GM23248 (cell line): ENCODE results near the gene GAP43. TPM values are rescaled to one million over a fixed set of nuclear protein-coding genes. Genes with fewer than 3 reads are reported as not detected.
A peak's percentile ranks its signal among the peaks of the same experiment; 100 is the strongest.

Source experiments
- DNase-seq: peaks from one replicate; pipeline ENCODE4 v3.0.0-alpha.2; 2015
- H2AFZ ChIP-seq: fragments of 200-600 bp; sonication (generic); 2 replicates; pipeline ENCODE4 v1.6.1; 2016; ENCODE audit warnings: antibody characterized with exemption
- H3F3A ChIP-seq: fragments of 200-600 bp; sonication (generic); 2 replicates; pipeline ENCODE4 v1.6.1; 2016; ENCODE audit warnings: mild to moderate bottlenecking, antibody characterized with exemption, mixed run types; ENCODE audit not compliant: insufficient read depth
- H3K27ac ChIP-seq: fragments of 200-600 bp; sonication (generic); 2 replicates; pipeline ENCODE4 v1.5.1; 2016; ENCODE audit warnings: mild to moderate bottlenecking
- H3K27me3 ChIP-seq: fragments of 200-600 bp; sonication (generic); replicated peaks from 2 replicates; pipeline ENCODE4 v1.6.1; 2016; ENCODE audit warnings: mild to moderate bottlenecking; ENCODE audit not compliant: insufficient read depth
- H3K36me3 ChIP-seq: fragments of 200-600 bp; sonication (generic); 2 replicates; pipeline ENCODE4 v1.6.1; 2016; ENCODE audit warnings: low read depth, mild to moderate bottlenecking
- H3K4me1 ChIP-seq: fragments of 200-600 bp; sonication (generic); 2 replicates; pipeline ENCODE4 v1.6.1; 2016; ENCODE audit warnings: mild to moderate bottlenecking; ENCODE audit not compliant: insufficient read depth
- H3K4me2 ChIP-seq: fragments of 200-600 bp; sonication (generic); one replicate; pipeline ENCODE4 v1.6.1; 2016; ENCODE audit warnings: mild to moderate bottlenecking; ENCODE audit not compliant: unreplicated experiment
- H3K4me3 ChIP-seq: fragments of 200-600 bp; sonication (generic); 2 replicates; pipeline ENCODE4 v1.5.1; 2016; ENCODE audit warnings: mild to moderate bottlenecking
- H3K79me2 ChIP-seq: fragments of 200-600 bp; sonication (generic); 2 replicates; pipeline ENCODE4 v1.6.1; 2016; ENCODE audit warnings: mild to moderate bottlenecking; ENCODE audit not compliant: insufficient read depth
- H3K9ac ChIP-seq: fragments of 200-600 bp; sonication (generic); 2 replicates; pipeline ENCODE4 v1.6.1; 2016; ENCODE audit warnings: mild to moderate bottlenecking
- H3K9me2 ChIP-seq: fragments of 200-600 bp; sonication (generic); 2 replicates; pipeline ENCODE4 v1.6.1; 2016; ENCODE audit warnings: mixed run types, mild to moderate bottlenecking, moderate library complexity; ENCODE audit not compliant: insufficient read depth
- H3K9me3 ChIP-seq: fragments of 200-600 bp; sonication (generic); one replicate; pipeline ENCODE4 v1.6.1; 2017; ENCODE audit warnings: low read depth
- H4K20me1 ChIP-seq: fragments of 200-600 bp; sonication (generic); 2 replicates; pipeline ENCODE4 v1.6.0; 2016; ENCODE audit not compliant: insufficient read depth
- EZH2 ChIP-seq: fragments of 200-600 bp; sonication (generic); IDR thresholded peaks from 2 replicates; pipeline ENCODE4 v1.6.1; 2018; ENCODE audit warnings: antibody characterized with exemption, mild to moderate bottlenecking; ENCODE audit not compliant: insufficient read depth, poor library complexity, severe bottlenecking
- EZH2phosphoT487 ChIP-seq: fragments of 200-600 bp; sonication (generic); IDR thresholded peaks from 2 replicates; pipeline ENCODE4 v1.6.1; 2018; ENCODE audit warnings: antibody characterized with exemption, moderate library complexity, mild to moderate bottlenecking, low read depth; ENCODE audit not compliant: insufficient read depth
- WGBS, 2 experiments: methylation state at CpG; one replicate each; pipeline ENCODE4 v1.1.6; 2015 to 2017; ENCODE audit warnings: low lambda C conversion rate in 2 of 2, low coverage in 1 of 2; ENCODE audit errors: missing lambda C conversion rate in 2 of 2; 5-methylcytosine and 5-hydroxymethylcytosine counted together
- in situ Hi-C: fragments of 300-500 bp; cut with MboI; formaldehyde crosslinking; loops from 2 replicates; pipeline ENCODE4 v1.15.0; 2020
- polyA plus RNA-seq: library from polyadenylated mRNA; unstranded; fragments of >200 nt; fragmentation: Nextera tagmentation; extraction: Ambion mirVana; gene quantifications from 2 replicates; pipeline ENCODE4 v1.2.1, GENCODE V29; 2016
- total RNA-seq: library from RNA; depleted of rRNA; stranded (reverse); fragments of >200 nt; shearing (Covaris generic); gene quantifications from 2 replicates; pipeline ENCODE4 v1.2.3, GENCODE V29; 2014

GAP43 gene
- total and polyA plus RNA-seq, 2 experiments from 2014 or later: 0.54 to 1.8 TPM

- H3F3A ChIP-seq: peaks cover 40% of the 10 kb centered on the region
- H3K9me2 ChIP-seq: no peaks in the 10 kb centered on the region
- no peaks in the 10 kb centered on the region for H3K36me3 ChIP-seq
- in situ Hi-C loops: no loop called here
- H3K4me3 ChIP-seq: no peak overlapping the region
- H3K79me2 ChIP-seq: no peaks in the 10 kb centered on the region
- no peak overlapping the region for H3K4me2 ChIP-seq
- no peaks in the 10 kb centered on the region for H4K20me1 ChIP-seq
- H3K9ac ChIP-seq: no peak overlapping the region
- H3K9me3 ChIP-seq: no peaks in the 10 kb centered on the region
- H3K27me3 ChIP-seq: no peaks in the 10 kb centered on the region
- peaks cover 30% of the 10 kb centered on the region for H3K4me1 ChIP-seq
- no peak for DNase-seq
- no peak overlapping the region for H3K27ac ChIP-seq
- H2AFZ ChIP-seq: no peak overlapping the region
- TF ChIP-seq EZH2phosphoT487 (no peak), EZH2 (no peak)
- WGBS, 2 experiments: 83 to 92% methylated on average over 3 of the region's 3 CpGs
Observed at GRCh38 chr3:115663414-115663813, 40.1 kb downstream of the GAP43 start.

- Histone ChIP-seq H3K9me3 (no peaks in the 10 kb centered on the region), H3K27ac (no peak overlapping the region), H3K4me3 (no peak overlapping the region), H2AFZ (no peak overlapping the region), H3K79me2 (no peaks in the 10 kb centered on the region), H4K20me1 (no peaks in the 10 kb centered on the region), H3K4me2 (no peak overlapping the region), H3F3A (peaks cover 19% of the 10 kb centered on the region), H3K9ac (no peak overlapping the region), H3K27me3 (no peaks in the 10 kb centered on the region), H3K4me1 (peaks cover 15% of the 10 kb centered on the region), H3K36me3 (no peaks in the 10 kb centered on the region), H3K9me2 (no peaks in the 10 kb centered on the region)
- TF ChIP-seq EZH2phosphoT487 (no peak), EZH2 (no peak)
- in situ Hi-C loops: no loop called here
- no peak for DNase-seq
- 68 to 72% methylated on average over 2 of the region's 2 CpGs for WGBS, 2 experiments
Observed at GRCh38 chr3:115666081-115666480, 42.8 kb downstream of the GAP43 start.

GRCh38 chr3:115666920-115667737, 43.8 kb downstream of the GAP43 start:
- Histone ChIP-seq H3K27ac (peak overlapping the region; percentile 24; the same call in 1 of the 2 replicates), H3K4me2 (no peak overlapping the region), H3F3A (peaks cover 19% of the 10 kb centered on the region), H3K4me1 (peaks cover 15% of the 10 kb centered on the region), H3K79me2 (no peaks in the 10 kb centered on the region), H3K9me3 (peaks cover 3% of the 10 kb centered on the region), H3K27me3 (no peaks in the 10 kb centered on the region), H2AFZ (no peak overlapping the region), H3K36me3 (no peaks in the 10 kb centered on the region), H3K4me3 (no peak overlapping the region), H3K9me2 (no peaks in the 10 kb centered on the region), H3K9ac (no peak overlapping the region), H4K20me1 (no peaks in the 10 kb centered on the region)
- in situ Hi-C loops: no loop called here
- TF ChIP-seq EZH2phosphoT487 (no peak), EZH2 (no peak)
- DNase-seq: peak; percentile 76
- WGBS, 2 experiments: 76 to 77% methylated on average over 4 of the region's 4 CpGs

- Histone ChIP-seq H3K4me2 (no peak overlapping the region), H3K9ac (no peak overlapping the region), H3F3A (peaks cover 19% of the 10 kb centered on the region), H4K20me1 (no peaks in the 10 kb centered on the region), H3K4me3 (no peak overlapping the region), H3K4me1 (peaks cover 15% of the 10 kb centered on the region), H3K27ac (no peak overlapping the region), H3K36me3 (no peaks in the 10 kb centered on the region), H3K27me3 (no peaks in the 10 kb centered on the region), H3K9me3 (peaks cover 3% of the 10 kb centered on the region), H3K79me2 (no peaks in the 10 kb centered on the region), H3K9me2 (no peaks in the 10 kb centered on the region), H2AFZ (no peak overlapping the region)
- in situ Hi-C loops: no loop called here
- TF ChIP-seq EZH2phosphoT487 (no peak), EZH2 (no peak)
- DNase-seq: no peak
Observed at GRCh38 chr3:115667738-115668065, 44.4 kb downstream of the GAP43 start.

- Histone ChIP-seq H3K27me3 (no peaks in the 10 kb centered on the region), H3F3A (peaks cover 19% of the 10 kb centered on the region), H3K79me2 (no peaks in the 10 kb centered on the region), H3K4me1 (peaks cover 15% of the 10 kb centered on the region), H3K9ac (no peak overlapping the region), H3K27ac (no peak overlapping the region), H4K20me1 (no peaks in the 10 kb centered on the region), H3K9me3 (peaks cover 3% of the 10 kb centered on the region), H3K36me3 (no peaks in the 10 kb centered on the region), H3K4me2 (no peak overlapping the region), H2AFZ (no peak overlapping the region), H3K4me3 (no peak overlapping the region), H3K9me2 (no peaks in the 10 kb centered on the region)
- in situ Hi-C loops: no loop called here
- no peak for DNase-seq
- no peak for TF ChIP-seq EZH2
- no peak for TF ChIP-seq EZH2phosphoT487
Observed at GRCh38 chr3:115670911-115671310, 47.6 kb downstream of the GAP43 start.
